K562 (cell line): ENCODE results near the gene SOX18. TPM values are rescaled to one million over a fixed set of nuclear protein-coding genes. Genes with fewer than 3 reads are reported as not detected.
A peak's percentile ranks its signal among the peaks of the same experiment; 100 is the strongest.

Experiments used
- ATF4 ChIP-seq: fragments of 450-650 bp; formaldehyde crosslinking; IDR thresholded peaks from 2 replicates; pipeline ENCODE4 v1.4.0; 2022; ENCODE audit warnings: mild to moderate bottlenecking, moderate library complexity
- C11orf30 ChIP-seq: fragments of 450-650 bp; IDR thresholded peaks from 2 replicates; pipeline ENCODE4 v1.6.1; 2016; ENCODE audit warnings: low read depth, mild to moderate bottlenecking
- COPS2 ChIP-seq: fragments of 450-650 bp; conservative IDR thresholded peaks from 2 replicates; pipeline ENCODE4 v1.6.1; 2016; ENCODE audit warnings: mild to moderate bottlenecking, moderate library complexity
- CREM ChIP-seq: IDR thresholded peaks from 2 replicates; pipeline ENCODE4 v1.6.1; 2014; ENCODE audit warnings: antibody characterized with exemption, low read depth
- EP300 ChIP-seq: IDR thresholded peaks from 2 replicates; pipeline ENCODE4 v1.6.1; 2012; ENCODE audit warnings: low read length, improper control_type of control experiment
- FOSL1 ChIP-seq: fragments of 200-800 bp; sonication (Bioruptor generic); conservative IDR thresholded peaks from 2 replicates; pipeline ENCODE4 v1.6.1; 2016; ENCODE audit warnings: missing genetic modification characterization, missing compliant biosample characterization
- HNRNPUL1 ChIP-seq: fragments of 200-400 bp; formaldehyde crosslinking; IDR thresholded peaks from 2 replicates; pipeline ENCODE4 v1.6.1; 2017; ENCODE audit warnings: low read length
- MAZ ChIP-seq, 2 experiments: fragments of 450-650 bp in 1 of 2; sonication (generic) in 1 of 2; formaldehyde crosslinking; IDR thresholded peaks in 1 of 2; conservative IDR thresholded peaks in 1 of 2; 2 replicates each; pipeline versions ENCODE4 v1.4.0 to v1.5.0; 2020; ENCODE audit warnings: mild to moderate bottlenecking in 1 of 2, missing genetic modification reagents in 1 of 2
- NR2F6 ChIP-seq: fragments of 450-650 bp; formaldehyde crosslinking; IDR thresholded peaks from 2 replicates; pipeline ENCODE4 v1.4.0; 2020; ENCODE audit warnings: mild to moderate bottlenecking
- RBBP5 ChIP-seq: fragments of 200-600 bp; sonication (generic); IDR thresholded peaks from 2 replicates; pipeline ENCODE4 v1.6.1; 2012; ENCODE audit warnings: borderline replicate concordance, mild to moderate bottlenecking, low read length, control low read depth, inconsistent platforms; ENCODE audit not compliant: insufficient read depth, poor library complexity, severe bottlenecking
- USF1 ChIP-seq: sonication (generic); formaldehyde crosslinking; IDR thresholded peaks from 2 replicates; pipeline ENCODE4 v1.9.0; 2022; ENCODE audit warnings: mild to moderate bottlenecking, missing genetic modification reagents
- ZBTB43 ChIP-seq: sonication (generic); formaldehyde crosslinking; IDR thresholded peaks from 2 replicates; pipeline ENCODE4 v1.8.0; 2023; ENCODE audit warnings: mild to moderate bottlenecking, missing genetic modification reagents
- ZKSCAN3 ChIP-seq: fragments of 250-450 bp; sonication (Bioruptor Pico); IDR thresholded peaks from 2 replicates; pipeline ENCODE4 v1.4.0; 2020
- ZNF134 ChIP-seq: fragments of 250-450 bp; sonication (Bioruptor Pico); conservative IDR thresholded peaks from 2 replicates; pipeline ENCODE4 v1.4.0; 2020
- ZNF23 ChIP-seq: fragments of 250-450 bp; sonication (Bioruptor Pico); IDR thresholded peaks from 2 replicates; pipeline ENCODE4 v1.4.0; 2020; ENCODE audit warnings: mild to moderate bottlenecking
- ZNF695 ChIP-seq: fragments of 450-650 bp; formaldehyde crosslinking; IDR thresholded peaks from 2 replicates; pipeline ENCODE4 v1.4.0; 2020; ENCODE audit warnings: mild to moderate bottlenecking, moderate library complexity
- ZSCAN29 ChIP-seq: fragments of 450-650 bp; IDR thresholded peaks from 2 replicates; pipeline ENCODE4 v1.6.1; 2017
- ZZZ3 ChIP-seq: fragments of 450-650 bp; IDR thresholded peaks from 2 replicates; pipeline ENCODE4 v1.6.1; 2016; ENCODE audit warnings: antibody characterized with exemption, mild to moderate bottlenecking, moderate library complexity
- polyA plus RNA-seq, 8 experiments: library from polyadenylated mRNA; depleted of rRNA in 4 of 8; stranded (reverse) in 5 of 8; unstranded in 3 of 8; fragments of >200 nt; fragmentation: Nextera tagmentation in 2 of 8; fragmentation: Illumina TruSeq in 1 of 8; extraction: Ambion mirVana in 2 of 8; extraction: Trizol in 1 of 8; gene quantifications; 2 replicates each; pipeline versions ENCODE4 v1.2.1 to v1.2.3, GENCODE V29; 2011 to 2014; ENCODE audit warnings: inconsistent platforms in 1 of 8, missing spikeins in 1 of 8
- total RNA-seq, 7 experiments: library from RNA; depleted of rRNA in 6 of 7; stranded (reverse); fragments of >200 nt in 6 of 7; fragmentation: Illumina TruSeq in 2 of 7; extraction: Trizol in 2 of 7; gene quantifications; 2 replicates each; pipeline versions ENCODE4 v1.2.1 to v1.2.3, GENCODE V29; 2011 to 2021; ENCODE audit warnings: low replicate concordance in 1 of 7
- TF ChIP-seq, protein P1 (sequence below): fragments of 250-450 bp; sonication (Bioruptor Pico); IDR thresholded peaks from 2 replicates; pipeline ENCODE4 v1.5.0; 2022; ENCODE audit warnings: mild to moderate bottlenecking
- TF ChIP-seq, protein P2 (sequence below), 2 experiments: IDR thresholded peaks; 2 replicates each; pipeline ENCODE4 v1.6.1; 2012; ENCODE audit warnings: improper control_type of control experiment in 2 of 2, low read depth in 2 of 2, low read length in 2 of 2, borderline replicate concordance in 1 of 2

The SOX18 gene
- total and polyA plus RNA-seq, 9 of the 15 experiments (the other 6 are each of a cell fraction or from before 2014, with no cell fraction given) = 0.15 to 19.8 (median 0.33) TPM

DNA sequence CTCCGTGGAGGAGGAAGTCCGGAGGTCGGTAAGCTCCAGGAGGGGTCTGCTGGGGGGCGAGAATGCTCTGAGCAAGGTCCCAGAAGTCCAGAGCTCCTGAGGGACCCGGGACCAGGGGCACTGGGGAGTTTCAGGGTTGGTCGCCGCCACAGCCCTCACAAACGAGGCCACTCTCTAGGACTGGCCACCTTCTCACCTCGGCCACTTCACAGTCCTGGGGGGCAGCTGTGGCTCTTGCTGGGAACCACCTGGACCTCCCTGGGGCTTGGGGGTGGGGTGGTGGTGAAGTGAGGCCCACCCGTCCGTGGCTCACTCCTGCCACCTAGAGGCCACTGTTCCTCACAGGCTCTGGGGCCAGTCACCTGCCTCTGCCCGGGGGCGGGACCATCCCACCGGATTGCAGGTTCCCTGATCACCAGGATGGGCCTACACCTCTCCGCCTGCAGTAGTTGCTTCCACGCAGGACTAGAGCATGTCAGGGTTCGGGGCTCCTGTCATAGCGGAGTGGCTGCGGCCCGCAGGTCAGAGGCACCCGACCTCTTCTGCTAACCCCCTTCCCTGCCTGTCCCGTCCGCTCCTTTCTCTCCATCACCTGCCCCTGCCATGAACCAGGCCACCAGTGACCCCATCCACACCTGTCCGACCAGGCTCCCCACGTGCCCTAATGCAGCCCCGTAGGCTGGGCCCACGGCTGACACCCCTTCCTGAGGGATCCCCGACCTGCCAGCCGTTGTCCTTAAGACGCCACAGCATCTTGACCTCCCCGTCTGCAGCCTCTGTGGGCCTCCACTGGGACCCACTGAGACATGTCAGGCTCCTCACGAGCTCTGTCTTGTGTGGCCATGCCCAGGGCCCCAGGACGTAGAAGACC, 8.4 kb upstream of the SOX18 start (continued):
- TF ChIP-seq ZZZ3 (no peak), ATF4 (CRISPR knock-in tag) (no peak), NR2F6 (CRISPR knock-in tag) (no peak), USF1 (CRISPR knock-in tag) (peak; percentile 40; the same call in 1 of the 2 replicates), C11orf30 (no peak), RBBP5 (no peak), ZNF134 (CRISPR knock-in tag) (no peak), ZBTB43 (no peak), COPS2 (no peak), FOSL1 (tag) (no peak), MAZ (CRISPR knock-in tag; conservative IDR thresholded peaks at IDR 0.05 in 1 of 2, IDR thresholded peaks at IDR 0.05 in 1 of 2) (peak in 1 of 2 experiments; percentile 78; a peak in 2 of 4 replicates), ZNF695 (CRISPR knock-in tag) (no peak), CREM (peak; percentile 68), EP300 (no peak), ZSCAN29 (no peak), ZNF23 (CRISPR knock-in tag) (no peak), HNRNPUL1 (no peak), ZKSCAN3 (CRISPR knock-in tag) (no peak)
- TF ChIP-seq, protein P1, sequence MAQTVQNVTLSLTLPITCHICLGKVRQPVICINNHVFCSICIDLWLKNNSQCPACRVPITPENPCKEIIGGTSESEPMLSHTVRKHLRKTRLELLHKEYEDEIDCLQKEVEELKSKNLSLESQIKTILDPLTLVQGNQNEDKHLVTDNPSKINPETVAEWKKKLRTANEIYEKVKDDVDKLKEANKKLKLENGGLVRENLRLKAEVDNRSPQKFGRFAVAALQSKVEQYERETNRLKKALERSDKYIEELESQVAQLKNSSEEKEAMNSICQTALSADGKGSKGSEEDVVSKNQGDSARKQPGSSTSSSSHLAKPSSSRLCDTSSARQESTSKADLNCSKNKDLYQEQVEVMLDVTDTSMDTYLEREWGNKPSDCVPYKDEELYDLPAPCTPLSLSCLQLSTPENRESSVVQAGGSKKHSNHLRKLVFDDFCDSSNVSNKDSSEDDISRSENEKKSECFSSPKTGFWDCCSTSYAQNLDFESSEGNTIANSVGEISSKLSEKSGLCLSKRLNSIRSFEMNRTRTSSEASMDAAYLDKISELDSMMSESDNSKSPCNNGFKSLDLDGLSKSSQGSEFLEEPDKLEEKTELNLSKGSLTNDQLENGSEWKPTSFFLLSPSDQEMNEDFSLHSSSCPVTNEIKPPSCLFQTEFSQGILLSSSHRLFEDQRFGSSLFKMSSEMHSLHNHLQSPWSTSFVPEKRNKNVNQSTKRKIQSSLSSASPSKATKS (CRISPR knock-in tag) = no peak
- TF ChIP-seq, protein P2, sequence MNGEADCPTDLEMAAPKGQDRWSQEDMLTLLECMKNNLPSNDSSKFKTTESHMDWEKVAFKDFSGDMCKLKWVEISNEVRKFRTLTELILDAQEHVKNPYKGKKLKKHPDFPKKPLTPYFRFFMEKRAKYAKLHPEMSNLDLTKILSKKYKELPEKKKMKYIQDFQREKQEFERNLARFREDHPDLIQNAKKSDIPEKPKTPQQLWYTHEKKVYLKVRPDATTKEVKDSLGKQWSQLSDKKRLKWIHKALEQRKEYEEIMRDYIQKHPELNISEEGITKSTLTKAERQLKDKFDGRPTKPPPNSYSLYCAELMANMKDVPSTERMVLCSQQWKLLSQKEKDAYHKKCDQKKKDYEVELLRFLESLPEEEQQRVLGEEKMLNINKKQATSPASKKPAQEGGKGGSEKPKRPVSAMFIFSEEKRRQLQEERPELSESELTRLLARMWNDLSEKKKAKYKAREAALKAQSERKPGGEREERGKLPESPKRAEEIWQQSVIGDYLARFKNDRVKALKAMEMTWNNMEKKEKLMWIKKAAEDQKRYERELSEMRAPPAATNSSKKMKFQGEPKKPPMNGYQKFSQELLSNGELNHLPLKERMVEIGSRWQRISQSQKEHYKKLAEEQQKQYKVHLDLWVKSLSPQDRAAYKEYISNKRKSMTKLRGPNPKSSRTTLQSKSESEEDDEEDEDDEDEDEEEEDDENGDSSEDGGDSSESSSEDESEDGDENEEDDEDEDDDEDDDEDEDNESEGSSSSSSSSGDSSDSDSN (IDR thresholded peaks at IDR 0.05; ENCODE audit: borderline replicate concordance in 1 of 2, low read depth in 2 of 2, low read length in 2 of 2) = no peak
